Mucosa of descending colon (tissue), 3 donors: ENCODE data around the gene ABHD1. TPM values are rescaled to one million over a fixed set of nuclear protein-coding genes. Genes with fewer than 3 reads are reported as not detected.

Experiments
- ATAC-seq: fragments of 200-7000 bp; cut with Tn5 transposase; one replicate; pipeline ENCODE4 v1.9.1; 2020; ENCODE audit warnings: mild to moderate bottlenecking, moderate library complexity
- DNase-seq, 3 donors: peaks; one replicate each; pipeline ENCODE4 v3.0.0-alpha.2; 2020
- H3K36me3 ChIP-seq: fragments of 200-600 bp; one replicate; pipeline ENCODE4 v1.8.0; 2021; ENCODE audit warnings: low read depth, mild to moderate bottlenecking
- H3K4me1 ChIP-seq: fragments of 200-600 bp; one replicate; pipeline ENCODE4 v1.8.0; 2021; ENCODE audit warnings: low read depth, mild to moderate bottlenecking
- H3K4me3 ChIP-seq: fragments of 200-600 bp; one replicate; pipeline ENCODE4 v1.8.0; 2021; ENCODE audit warnings: mild to moderate bottlenecking
- H3K9me3 ChIP-seq: fragments of 200-600 bp; one replicate; pipeline ENCODE4 v1.8.0; 2021; ENCODE audit warnings: mild to moderate bottlenecking
- intact Hi-C, 2 donors: fragments of 100-400 bp; cut with DNase I in 1 of 2; cut with micrococcal nuclease in 1 of 2; formaldehyde crosslinking; loops; one replicate each; pipeline versions ENCODE4 v1.11.0 to v1.11.1; 2022; cut with DNase I, micrococcal nuclease
- total RNA-seq, 3 donors: library from RNA; stranded (reverse); fragmentation: NEBNext Ultra II Directional in 2 of 3; extraction: Animal tissue kit (Norgen Biotek cat#: 25700) in 2 of 3; gene quantifications; one replicate each; pipeline versions ENCODE4 v1.2.1 to v1.2.4, GENCODE V29; 2021 to 2023
- TF ChIP-seq, protein P1 (sequence below): fragments of 200-600 bp; IDR thresholded peaks from one replicate; pipeline ENCODE4 v1.8.0; 2022; ENCODE audit warnings: antibody characterized with exemption, mild to moderate bottlenecking
- donor health status: DM: no; HTN: no; CAD: no; lungs with moderate emphysema.
- donor health status: DM: no; HTN: no; CAD: no.
- donor health status: DM: no; HTN: yes; CAD: no.

Gene ABHD1
- total RNA-seq, 3 donors from 2014 or later, result 0.19 to 0.22 TPM; not detected in 1

DNA sequence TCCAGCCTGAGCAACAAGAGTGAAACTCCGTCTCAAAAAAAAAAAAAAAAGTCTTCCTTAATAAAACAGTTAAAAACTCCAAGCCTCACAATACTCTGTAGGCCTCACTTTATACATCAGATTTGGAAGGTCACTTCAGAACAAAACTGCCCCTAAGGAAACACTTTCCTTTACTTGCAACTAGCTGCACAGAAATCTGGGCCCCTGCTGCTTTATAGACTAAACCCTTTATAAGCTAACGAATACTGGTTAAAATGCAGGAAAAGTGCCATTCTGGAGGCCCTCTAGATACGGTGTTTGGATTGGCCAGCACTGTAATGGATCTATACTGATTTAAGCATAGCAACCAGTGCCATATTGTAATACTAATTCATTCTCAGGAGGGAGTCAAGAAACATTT lies 1.5 kb downstream of the ABHD1 start:
- no peaks in the 10 kb centered on the region for H3K36me3 ChIP-seq
- TF ChIP-seq, protein P1, sequence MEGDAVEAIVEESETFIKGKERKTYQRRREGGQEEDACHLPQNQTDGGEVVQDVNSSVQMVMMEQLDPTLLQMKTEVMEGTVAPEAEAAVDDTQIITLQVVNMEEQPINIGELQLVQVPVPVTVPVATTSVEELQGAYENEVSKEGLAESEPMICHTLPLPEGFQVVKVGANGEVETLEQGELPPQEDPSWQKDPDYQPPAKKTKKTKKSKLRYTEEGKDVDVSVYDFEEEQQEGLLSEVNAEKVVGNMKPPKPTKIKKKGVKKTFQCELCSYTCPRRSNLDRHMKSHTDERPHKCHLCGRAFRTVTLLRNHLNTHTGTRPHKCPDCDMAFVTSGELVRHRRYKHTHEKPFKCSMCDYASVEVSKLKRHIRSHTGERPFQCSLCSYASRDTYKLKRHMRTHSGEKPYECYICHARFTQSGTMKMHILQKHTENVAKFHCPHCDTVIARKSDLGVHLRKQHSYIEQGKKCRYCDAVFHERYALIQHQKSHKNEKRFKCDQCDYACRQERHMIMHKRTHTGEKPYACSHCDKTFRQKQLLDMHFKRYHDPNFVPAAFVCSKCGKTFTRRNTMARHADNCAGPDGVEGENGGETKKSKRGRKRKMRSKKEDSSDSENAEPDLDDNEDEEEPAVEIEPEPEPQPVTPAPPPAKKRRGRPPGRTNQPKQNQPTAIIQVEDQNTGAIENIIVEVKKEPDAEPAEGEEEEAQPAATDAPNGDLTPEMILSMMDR, result no peak
- H3K9me3 ChIP-seq, result no peaks in the 10 kb centered on the region
- DNase-seq (no peak), ATAC-seq (no peak)
- no peaks in the 10 kb centered on the region for H3K4me1 ChIP-seq
- no peak overlapping the region for H3K4me3 ChIP-seq
- intact Hi-C loops, result no loop called here

DNA sequence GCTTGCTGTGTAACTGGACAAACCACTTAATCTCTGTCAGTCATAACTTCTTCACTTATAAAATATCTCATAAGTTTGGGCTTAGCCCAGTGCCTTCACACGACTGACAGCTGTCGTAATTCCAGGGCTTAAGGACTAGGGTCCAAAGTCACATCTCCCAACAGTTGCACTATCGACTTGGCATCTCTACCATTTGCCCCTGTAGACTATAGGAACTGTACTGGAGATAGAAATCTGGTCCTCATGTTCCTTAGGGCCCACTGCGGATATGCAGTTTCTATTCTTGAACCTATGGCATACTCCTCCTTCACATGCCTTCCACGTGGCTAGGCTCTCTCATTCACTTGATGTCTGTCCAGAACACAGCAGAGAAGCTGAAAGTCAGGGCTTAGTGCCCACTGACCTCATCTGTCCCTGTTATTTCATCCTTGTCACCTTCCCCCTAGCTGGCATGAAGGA lies 2.7 kb downstream of the ABHD1 start:
- intact Hi-C loops, result no loop called here
- DNase-seq, result no peak
- ATAC-seq, result no peak
- Histone ChIP-seq H3K4me1 (no peaks in the 10 kb centered on the region), H3K36me3 (no peaks in the 10 kb centered on the region), H3K4me3 (no peak overlapping the region), H3K9me3 (no peaks in the 10 kb centered on the region)
- TF ChIP-seq, protein P1, result no peak

DNA sequence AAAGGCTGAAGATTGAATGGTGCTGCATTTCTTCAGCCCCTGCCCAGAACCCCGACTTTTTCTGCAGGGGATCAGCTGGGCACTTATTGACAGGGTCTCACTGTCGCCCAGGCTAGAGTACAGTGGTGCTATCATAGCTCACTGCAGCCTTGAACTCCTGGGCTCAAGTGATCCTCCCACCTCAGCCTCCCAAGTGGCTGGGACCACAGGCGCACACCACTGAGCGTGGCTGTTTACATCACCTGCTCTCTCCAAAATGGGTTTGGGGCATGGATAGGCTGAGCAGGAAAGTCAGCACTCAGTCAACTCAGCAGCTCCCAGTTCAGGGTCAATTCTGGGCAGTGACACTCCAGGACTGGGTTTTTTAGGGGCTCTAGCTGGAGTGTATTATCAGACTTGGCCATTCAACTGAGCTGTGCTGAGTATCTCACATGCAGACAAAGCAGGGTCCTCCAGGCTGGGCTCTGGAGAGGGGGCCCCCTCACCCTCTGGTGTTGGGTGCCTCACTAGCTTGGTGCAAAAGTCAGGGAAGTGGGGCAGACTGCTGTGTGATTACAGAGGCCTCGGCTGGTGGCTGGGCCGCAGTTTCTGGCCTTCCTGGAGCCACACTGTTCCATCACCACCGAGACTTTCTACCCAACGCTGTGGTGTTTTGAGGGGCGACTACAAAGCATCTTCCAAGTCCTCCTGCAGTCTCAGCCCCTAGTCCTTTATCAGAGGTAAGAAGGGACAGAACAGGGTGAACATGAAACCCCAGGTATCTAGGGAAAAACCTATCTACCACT lies 4.5 kb downstream of the ABHD1 start:
- Histone ChIP-seq H3K4me3 (no peak overlapping the region), H3K9me3 (no peaks in the 10 kb centered on the region), H3K36me3 (no peaks in the 10 kb centered on the region), H3K4me1 (peaks cover 4% of the 10 kb centered on the region)
- TF ChIP-seq, protein P1, result no peak
- DNase-seq (no peak), ATAC-seq (no peak)
- intact Hi-C loops, result no loop called here

DNA sequence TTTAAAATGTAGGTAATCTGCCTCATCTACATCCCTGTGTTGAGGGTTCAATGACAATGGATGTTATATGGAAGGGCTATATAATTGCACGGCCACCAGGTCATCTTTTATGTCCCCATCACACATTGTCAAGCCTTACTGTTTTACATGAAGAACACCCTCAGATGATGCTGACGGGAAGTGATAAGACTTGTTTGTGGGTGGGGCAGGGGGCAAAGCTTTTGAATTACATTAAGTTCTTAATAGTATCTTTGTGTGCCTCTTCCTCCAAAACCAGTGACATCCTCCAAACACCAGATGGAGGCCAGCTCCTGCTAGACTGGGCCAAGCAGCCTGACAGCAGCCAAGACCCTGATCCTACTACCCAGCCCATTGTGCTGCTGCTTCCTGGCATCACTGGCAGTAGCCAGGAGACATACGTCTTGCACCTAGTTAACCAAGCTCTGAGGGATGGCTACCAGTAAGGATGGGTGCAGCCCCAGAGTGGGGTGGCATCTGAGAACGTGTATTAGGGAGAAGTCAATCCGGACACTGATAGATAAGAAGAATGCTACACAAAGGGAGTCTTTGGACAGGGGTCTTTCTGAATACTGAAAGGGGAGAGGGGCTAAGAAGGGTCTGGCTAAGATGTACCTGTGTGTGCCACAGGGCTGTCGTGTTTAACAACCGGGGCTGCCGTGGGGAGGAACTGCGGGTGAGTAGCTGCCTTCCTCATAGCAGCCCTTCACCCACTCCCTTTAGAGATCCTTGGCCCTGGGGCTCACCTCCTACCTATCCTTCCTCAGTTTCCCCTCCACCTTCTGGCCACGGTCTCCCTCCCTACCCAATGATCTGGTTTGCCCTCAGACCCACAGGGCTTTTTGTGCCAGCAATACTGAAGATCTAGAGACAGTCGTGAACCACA lies 5.3 kb downstream of the ABHD1 start:
- intact Hi-C loops, result no loop called here
- Histone ChIP-seq H3K4me1 (peaks cover 9% of the 10 kb centered on the region), H3K36me3 (no peaks in the 10 kb centered on the region), H3K9me3 (no peaks in the 10 kb centered on the region), H3K4me3 (no peak overlapping the region)
- ATAC-seq (no peak), DNase-seq (no peak)
- TF ChIP-seq, protein P1, result no peak

DNA sequence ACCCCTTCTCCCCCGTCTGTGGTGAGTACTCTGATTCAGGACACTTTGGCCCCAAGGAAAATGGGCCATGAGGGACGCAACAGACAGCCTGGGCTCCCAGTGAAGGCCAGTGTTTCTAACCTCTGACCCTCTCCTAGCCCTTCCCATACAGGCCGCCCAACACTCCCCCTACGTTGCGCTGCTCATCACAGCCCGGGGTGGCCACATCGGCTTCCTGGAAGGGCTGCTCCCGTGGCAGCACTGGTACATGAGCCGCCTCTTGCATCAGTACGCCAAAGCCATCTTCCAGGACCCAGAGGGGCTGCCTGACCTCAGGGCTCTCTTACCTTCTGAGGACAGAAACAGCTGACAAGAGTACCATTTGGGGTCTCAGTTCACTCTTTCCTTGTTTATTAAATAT lies 6.8 kb downstream of the ABHD1 start:
- Histone ChIP-seq H3K4me3 (no peak overlapping the region), H3K4me1 (peaks cover 9% of the 10 kb centered on the region), H3K36me3 (no peaks in the 10 kb centered on the region), H3K9me3 (no peaks in the 10 kb centered on the region)
- ATAC-seq, result no peak
- intact Hi-C loops, result no loop called here
- no peak for DNase-seq
- TF ChIP-seq, protein P1, result no peak
